Hepatocyte (in vitro differentiated cells): ENCODE data around the gene GET3.

Experiments
- CTCF ChIP-seq: fragments of 200-600 bp; sonication (generic); IDR thresholded peaks from 2 replicates; pipeline ENCODE4 v1.5.1; 2016; ENCODE audit warnings: antibody characterized with exemption, mild to moderate bottlenecking; ENCODE audit not compliant: poor library complexity
- EZH2 ChIP-seq: fragments of 200-600 bp; sonication (generic); IDR thresholded peaks from 2 replicates; pipeline ENCODE4 v1.6.1; 2016; ENCODE audit warnings: antibody characterized with exemption, mild to moderate bottlenecking, borderline replicate concordance

- TF ChIP-seq EZH2 = no peak
- no peak for TF ChIP-seq CTCF
Measured at GRCh38 chr19:12767150-12767549, 29.9 kb downstream of the GET3 start.
